IMR-90 (cell line): ENCODE data around the gene FAT1. TPM values are rescaled to one million over a fixed set of nuclear protein-coding genes. Genes with fewer than 3 reads are reported as not detected.

Source experiments
- ATAC-seq: fragments of 200-7000 bp; cut with Tn5 transposase; 2 replicates; pipeline ENCODE4 v1.9.1; 2020; ENCODE audit warnings: low read depth, mild to moderate bottlenecking, moderate library complexity
- BruUV-seq: library from RNA; stranded (reverse); fragments of 400-500 nt; replicated peaks from 2 replicates; lab custom pipeline; 2021; lab: Mats Ljungman, UMichigan
- CTCF ChIA-PET: fragments of 300-600 bp; formaldehyde crosslinking; extraction: SDS; loops from one replicate; lab custom pipeline; 2021; ENCODE audit warnings: antibody characterized with exemption; lab: Yijun Ruan, JAX
- POLR2A ChIA-PET: fragments of 300-600 bp; sonication (Branson Sonifier 250); formaldehyde crosslinking; loops from one replicate; lab custom pipeline; 2022; ENCODE audit warnings: antibody characterized with exemption; ENCODE audit not compliant: unreplicated experiment; lab: Charles Lee
- DNase-seq: peaks from one replicate; pipeline ENCODE4 v3.0.0; 2013
- H2AFZ ChIP-seq: replicated peaks from 2 replicates; pipeline ENCODE3; 2013; ENCODE audit warnings: low read length, mild to moderate bottlenecking; ENCODE audit not compliant: poor library complexity
- H2AK5ac ChIP-seq: 2 replicates; pipeline ENCODE4 v1.6.1; 2013; ENCODE audit warnings: low read depth, low read length, inconsistent platforms
- H2AK9ac ChIP-seq: replicated peaks from 2 replicates; pipeline ENCODE3; 2013; ENCODE audit warnings: mild to moderate bottlenecking, low read depth, low read length, moderate library complexity; ENCODE audit not compliant: poor library complexity
- H2BK120ac ChIP-seq: 2 replicates; pipeline ENCODE4 v1.6.1; 2013; ENCODE audit warnings: low read depth, low read length, inconsistent platforms
- H2BK15ac ChIP-seq: 3 replicates; pipeline ENCODE4 v1.6.1; 2013; ENCODE audit warnings: low read depth, low read length, inconsistent platforms
- H2BK20ac ChIP-seq: 2 replicates; pipeline ENCODE4 v1.6.1; 2013; ENCODE audit warnings: low read depth, mild to moderate bottlenecking, inconsistent platforms, low read length, moderate library complexity
- H2BK5ac ChIP-seq: 2 replicates; pipeline ENCODE4 v1.6.1; 2013; ENCODE audit warnings: mild to moderate bottlenecking, low read depth, low read length, inconsistent platforms; ENCODE audit not compliant: poor library complexity, severe bottlenecking
- H3K14ac ChIP-seq: replicated peaks from 2 replicates; pipeline ENCODE4 v1.6.1; 2013; ENCODE audit warnings: low read depth, low read length, inconsistent platforms
- H3K18ac ChIP-seq: 2 replicates; pipeline ENCODE4 v1.6.1; 2013; ENCODE audit warnings: low read depth, low read length, control low read depth
- H3K23ac ChIP-seq: 2 replicates; pipeline ENCODE4 v1.6.1; 2013; ENCODE audit warnings: low read depth, low read length, inconsistent platforms
- H3K27ac ChIP-seq: 2 replicates; pipeline ENCODE4 v1.5.1; 2013; ENCODE audit warnings: mild to moderate bottlenecking, control low read depth, low read length; ENCODE audit not compliant: insufficient read depth
- H3K27me3 ChIP-seq: 2 replicates; pipeline ENCODE4 v1.6.1; 2013; ENCODE audit warnings: low read length; ENCODE audit not compliant: control insufficient read depth, insufficient read depth
- H3K36me3 ChIP-seq: 2 replicates; pipeline ENCODE4 v1.6.1; 2013; ENCODE audit warnings: low read length, mixed read lengths; ENCODE audit not compliant: control insufficient read depth, insufficient read depth
- H3K4ac ChIP-seq: 2 replicates; pipeline ENCODE4 v1.6.1; 2013; ENCODE audit warnings: low read depth, low read length, inconsistent platforms
- H3K4me1 ChIP-seq: 2 replicates; pipeline ENCODE4 v1.6.1; 2013; ENCODE audit warnings: low read length, mixed read lengths; ENCODE audit not compliant: control insufficient read depth, insufficient read depth
- H3K4me2 ChIP-seq: 2 replicates; pipeline ENCODE4 v1.6.1; 2013; ENCODE audit warnings: low read depth, mild to moderate bottlenecking, control low read depth, low read length, moderate library complexity
- H3K4me3 ChIP-seq: 2 replicates; pipeline ENCODE4 v1.5.1; 2013; ENCODE audit warnings: low read depth, mild to moderate bottlenecking, control low read depth, low read length, moderate library complexity; ENCODE audit not compliant: insufficient read depth
- H3K56ac ChIP-seq: 2 replicates; pipeline ENCODE4 v1.6.1; 2013; ENCODE audit warnings: low read length, inconsistent platforms; ENCODE audit not compliant: insufficient read depth; ENCODE audit errors: extremely low read depth
- H3K79me1 ChIP-seq, 2 experiments: 2 replicates each; pipeline ENCODE4 v1.6.1; 2013; ENCODE audit warnings: low read length in 2 of 2, inconsistent platforms in 1 of 2, low read depth in 1 of 2
- H3K9ac ChIP-seq: 2 replicates; pipeline ENCODE4 v1.6.1; 2013; ENCODE audit warnings: low read depth, low read length, control low read depth
- H3K9me1 ChIP-seq: 2 replicates; pipeline ENCODE4 v1.6.1; 2013; ENCODE audit warnings: low read length, inconsistent platforms; ENCODE audit not compliant: insufficient read depth
- H3K9me3 ChIP-seq: 2 replicates; pipeline ENCODE4 v1.6.1; 2013; ENCODE audit warnings: low read length; ENCODE audit not compliant: control insufficient read depth, insufficient read depth
- H4K20me1 ChIP-seq: 2 replicates; pipeline ENCODE4 v1.6.1; 2013; ENCODE audit warnings: low read length, inconsistent platforms; ENCODE audit not compliant: insufficient read depth
- H4K5ac ChIP-seq: 2 replicates; pipeline ENCODE4 v1.6.1; 2013; ENCODE audit warnings: mild to moderate bottlenecking, low read depth, low read length, control low read depth
- H4K8ac ChIP-seq, 2 experiments: 2 replicates each; pipeline ENCODE4 v1.6.1; 2013; ENCODE audit warnings: low read depth in 2 of 2, low read length in 2 of 2, control low read depth in 1 of 2, inconsistent platforms in 1 of 2
- H4K91ac ChIP-seq: 2 replicates; pipeline ENCODE4 v1.6.1; 2013; ENCODE audit warnings: low read depth, low read length, inconsistent platforms; ENCODE audit not compliant: insufficient read depth
- BHLHE40 ChIP-seq: fragments of 150-350 bp; IDR thresholded peaks from 2 replicates; pipeline ENCODE4 v1.6.1; 2016; ENCODE audit warnings: mild to moderate bottlenecking, low read depth, low read length
- CHD1 ChIP-seq: IDR thresholded peaks from 2 replicates; pipeline ENCODE4 v1.6.1; 2012; ENCODE audit warnings: low read depth, low read length, improper control_type of control experiment
- FOS ChIP-seq: fragments of 150-350 bp; IDR thresholded peaks from 2 replicates; pipeline ENCODE4 v1.6.1; 2016; ENCODE audit warnings: low read depth, low read length
- MAFK ChIP-seq: IDR thresholded peaks from 2 replicates; pipeline ENCODE4 v1.6.1; 2012; ENCODE audit warnings: low read depth, low read length, improper control_type of control experiment
- MAZ ChIP-seq: IDR thresholded peaks from 2 replicates; pipeline ENCODE4 v1.6.1; 2012; ENCODE audit warnings: low read depth, mild to moderate bottlenecking, low read length, improper control_type of control experiment, moderate library complexity, borderline replicate concordance
- MXI1 ChIP-seq: IDR thresholded peaks from 2 replicates; pipeline ENCODE4 v1.6.1; 2012; ENCODE audit warnings: low read depth, mild to moderate bottlenecking, low read length, moderate library complexity, borderline replicate concordance
- NFE2L2 ChIP-seq: fragments of 150-350 bp; IDR thresholded peaks from 2 replicates; pipeline ENCODE4 v1.6.1; 2016; ENCODE audit warnings: low read depth, mild to moderate bottlenecking, low read length
- POLR2A ChIP-seq: IDR thresholded peaks from 2 replicates; pipeline ENCODE4 v1.6.1; 2012; ENCODE audit warnings: mild to moderate bottlenecking, low read depth, low read length
- RAD21 ChIP-seq: IDR thresholded peaks from 2 replicates; pipeline ENCODE4 v1.6.1; 2012; ENCODE audit warnings: low read length, improper control_type of control experiment
- RCOR1 ChIP-seq: IDR thresholded peaks from 2 replicates; pipeline ENCODE4 v1.6.1; 2012; ENCODE audit warnings: mild to moderate bottlenecking, low read length, improper control_type of control experiment; ENCODE audit not compliant: insufficient replicate concordance
- RFX5 ChIP-seq: IDR thresholded peaks from 2 replicates; pipeline ENCODE4 v1.8.0; 2012; ENCODE audit warnings: low read depth, mild to moderate bottlenecking, low read length, moderate library complexity
- SMC3 ChIP-seq: fragments of 150-350 bp; IDR thresholded peaks from 2 replicates; pipeline ENCODE4 v1.6.1; 2016; ENCODE audit warnings: low read depth, mild to moderate bottlenecking, antibody characterized with exemption, low read length, moderate library complexity
- WGBS, 2 experiments: methylation state at CpG; one replicate each; pipeline versions ENCODE4 v1.1.5 to v1.1.7; 2013; ENCODE audit warnings: missing lambda C conversion rate in 2 of 2; ENCODE audit not compliant: insufficient read length in 1 of 2; ENCODE audit errors: extremely low coverage in 2 of 2; 5-methylcytosine and 5-hydroxymethylcytosine counted together
- dilution Hi-C: fragments of 300-500 bp; cut with HindIII; formaldehyde crosslinking; loops from one replicate; pipeline ENCODE4 v1.14.3; 2018; ENCODE audit warnings: low sequenced_read_pairs; ENCODE audit not compliant: unreplicated experiment
- in situ Hi-C: fragments of 300-500 bp; cut with MboI; formaldehyde crosslinking; loops from 3 replicates; pipeline ENCODE4 v1.14.3; 2019; ENCODE audit warnings: low sequenced_read_pairs, inconsistent platforms, mixed read lengths
- intact Hi-C: fragments of 100-400 bp; cut with micrococcal nuclease; formaldehyde crosslinking; loops from 2 replicates; pipeline ENCODE4 v1.10.0; 2022
- polyA plus RNA-seq, 3 experiments: library from polyadenylated mRNA; depleted of rRNA; stranded (reverse); fragments of >200 nt; gene quantifications; 2 replicates each; pipeline ENCODE4 v1.2.3, GENCODE V29; 2012; ENCODE audit warnings: low replicate concordance in 1 of 3
- total RNA-seq: library from RNA; depleted of rRNA; stranded (reverse); fragments of >200 nt; gene quantifications from 2 replicates; pipeline ENCODE4 v1.2.3, GENCODE V29; 2012
- TF ChIP-seq, protein P1 (sequence below): fragments of 150-350 bp; IDR thresholded peaks from 2 replicates; pipeline ENCODE4 v1.6.1; 2017; ENCODE audit warnings: mild to moderate bottlenecking, antibody characterized with exemption, low read length, low read depth
- TF ChIP-seq, protein P2 (sequence below): fragments of 150-350 bp; IDR thresholded peaks from 2 replicates; pipeline ENCODE4 v1.6.1; 2016; ENCODE audit warnings: low read depth, mild to moderate bottlenecking, low read length, moderate library complexity, borderline replicate concordance
- TF ChIP-seq, protein P3 (sequence below): conservative IDR thresholded peaks from 2 replicates; pipeline ENCODE4 v1.5.1; 2012; ENCODE audit warnings: mild to moderate bottlenecking, low read depth, low read length, improper control_type of control experiment

The FAT1 gene
- total and polyA plus RNA-seq, 2 of the 4 experiments (the other 2 are of a cell fraction) = 156 to 519 TPM

DNA sequence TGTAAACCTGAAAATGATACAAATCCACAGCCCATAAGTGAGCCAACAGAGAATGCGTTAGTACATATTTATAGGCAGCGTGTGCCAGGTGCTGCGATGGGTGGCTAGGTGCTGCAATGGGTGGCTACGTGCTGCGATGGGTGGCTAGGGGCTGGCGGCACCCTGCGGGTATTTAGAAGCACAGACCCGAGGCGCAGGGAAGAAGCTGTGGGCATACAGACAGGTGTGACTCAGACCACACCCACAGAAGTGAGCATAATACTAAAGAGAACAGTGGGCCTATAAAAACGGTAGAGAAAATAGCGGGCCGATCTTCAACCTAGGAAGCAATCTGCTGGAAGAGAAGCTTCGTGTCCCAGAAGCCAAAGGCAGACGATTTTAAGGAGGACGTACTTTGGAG is 81.1 kb downstream of the FAT1 start:
- TF ChIP-seq, protein P1, sequence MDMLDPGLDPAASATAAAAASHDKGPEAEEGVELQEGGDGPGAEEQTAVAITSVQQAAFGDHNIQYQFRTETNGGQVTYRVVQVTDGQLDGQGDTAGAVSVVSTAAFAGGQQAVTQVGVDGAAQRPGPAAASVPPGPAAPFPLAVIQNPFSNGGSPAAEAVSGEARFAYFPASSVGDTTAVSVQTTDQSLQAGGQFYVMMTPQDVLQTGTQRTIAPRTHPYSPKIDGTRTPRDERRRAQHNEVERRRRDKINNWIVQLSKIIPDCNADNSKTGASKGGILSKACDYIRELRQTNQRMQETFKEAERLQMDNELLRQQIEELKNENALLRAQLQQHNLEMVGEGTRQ = no peak
- TF ChIP-seq CHD1 (no peak), RFX5 (no peak), BHLHE40 (no peak), MAZ (no peak), MXI1 (no peak), MAFK (no peak), SMC3 (no peak), RCOR1 (no peak), RAD21 (no peak), POLR2A (no peak), FOS (no peak), NFE2L2 (no peak)
- TF ChIP-seq, protein P2, sequence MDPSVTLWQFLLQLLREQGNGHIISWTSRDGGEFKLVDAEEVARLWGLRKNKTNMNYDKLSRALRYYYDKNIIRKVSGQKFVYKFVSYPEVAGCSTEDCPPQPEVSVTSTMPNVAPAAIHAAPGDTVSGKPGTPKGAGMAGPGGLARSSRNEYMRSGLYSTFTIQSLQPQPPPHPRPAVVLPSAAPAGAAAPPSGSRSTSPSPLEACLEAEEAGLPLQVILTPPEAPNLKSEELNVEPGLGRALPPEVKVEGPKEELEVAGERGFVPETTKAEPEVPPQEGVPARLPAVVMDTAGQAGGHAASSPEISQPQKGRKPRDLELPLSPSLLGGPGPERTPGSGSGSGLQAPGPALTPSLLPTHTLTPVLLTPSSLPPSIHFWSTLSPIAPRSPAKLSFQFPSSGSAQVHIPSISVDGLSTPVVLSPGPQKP = no peak
- TF ChIP-seq, protein P3, sequence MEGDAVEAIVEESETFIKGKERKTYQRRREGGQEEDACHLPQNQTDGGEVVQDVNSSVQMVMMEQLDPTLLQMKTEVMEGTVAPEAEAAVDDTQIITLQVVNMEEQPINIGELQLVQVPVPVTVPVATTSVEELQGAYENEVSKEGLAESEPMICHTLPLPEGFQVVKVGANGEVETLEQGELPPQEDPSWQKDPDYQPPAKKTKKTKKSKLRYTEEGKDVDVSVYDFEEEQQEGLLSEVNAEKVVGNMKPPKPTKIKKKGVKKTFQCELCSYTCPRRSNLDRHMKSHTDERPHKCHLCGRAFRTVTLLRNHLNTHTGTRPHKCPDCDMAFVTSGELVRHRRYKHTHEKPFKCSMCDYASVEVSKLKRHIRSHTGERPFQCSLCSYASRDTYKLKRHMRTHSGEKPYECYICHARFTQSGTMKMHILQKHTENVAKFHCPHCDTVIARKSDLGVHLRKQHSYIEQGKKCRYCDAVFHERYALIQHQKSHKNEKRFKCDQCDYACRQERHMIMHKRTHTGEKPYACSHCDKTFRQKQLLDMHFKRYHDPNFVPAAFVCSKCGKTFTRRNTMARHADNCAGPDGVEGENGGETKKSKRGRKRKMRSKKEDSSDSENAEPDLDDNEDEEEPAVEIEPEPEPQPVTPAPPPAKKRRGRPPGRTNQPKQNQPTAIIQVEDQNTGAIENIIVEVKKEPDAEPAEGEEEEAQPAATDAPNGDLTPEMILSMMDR = no peak

More for the DNA sequence above, 81.1 kb downstream of the FAT1 start:
- no peak overlapping the region for H2AK9ac ChIP-seq
- intact Hi-C loops = no loop called here
- H3K79me1 ChIP-seq = peaks cover 33 to 70% of the 10 kb centered on the region in 2 experiments
- no peak overlapping the region for H2BK20ac ChIP-seq
- H3K4ac ChIP-seq = no peak overlapping the region
- H3K56ac ChIP-seq = no peak overlapping the region
- H4K5ac ChIP-seq = no peak overlapping the region
- H2BK120ac ChIP-seq = no peak overlapping the region
- in situ Hi-C loops = no loop called here
- no peak overlapping the region for H3K14ac ChIP-seq
- H3K18ac ChIP-seq = no peak overlapping the region
- no peak overlapping the region for H2BK5ac ChIP-seq
- dilution Hi-C loops = no loop called here
- ChIA-PET POLR2A (no interaction called here), CTCF (no interaction called here)
- H2AK5ac ChIP-seq = no peak overlapping the region
- H2BK15ac ChIP-seq = no peak overlapping the region
- H2AFZ ChIP-seq = no peak overlapping the region
- H4K91ac ChIP-seq = no peak overlapping the region
- BruUV-seq = no TSS peak
- no peak overlapping the region for H3K27ac ChIP-seq
- H4K8ac ChIP-seq = no peak overlapping the region
- ATAC-seq = no peak
- H3K4me2 ChIP-seq = no peak overlapping the region
- peaks cover 9% of the 10 kb centered on the region for H3K4me1 ChIP-seq
- peaks cover 44% of the 10 kb centered on the region for H3K36me3 ChIP-seq
- H3K23ac ChIP-seq = no peak overlapping the region
- DNase-seq = no peak
- H3K27me3 ChIP-seq = no peaks in the 10 kb centered on the region
- no peak overlapping the region for H3K4me3 ChIP-seq
- H3K9me1 ChIP-seq = peaks cover 12% of the 10 kb centered on the region
- H4K20me1 ChIP-seq = peaks cover 68% of the 10 kb centered on the region
- 97% methylated on average over 5 of the region's 15 CpGs; no CpG with 5 or more reads in 1 of the 2 experiments for WGBS, 2 experiments
- no peak overlapping the region for H3K9ac ChIP-seq
- H3K9me3 ChIP-seq = no peaks in the 10 kb centered on the region
